Chondrocyte (in vitro differentiated cells): ENCODE measurements around the gene SSBP3. TPM values are rescaled to one million over a fixed set of nuclear protein-coding genes. Genes with fewer than 3 reads are reported as not detected.

Source experiments
- DNase-seq: peaks from one replicate; pipeline ENCODE4 v3.0.0; 2021; ENCODE audit warnings: mixed read lengths, low spot score
- H3K27ac Mint-ChIP-seq: one replicate; pipeline ENCODE4 v1.8.0; 2021; ENCODE audit warnings: mild to moderate bottlenecking, moderate library complexity, mixed read lengths; ENCODE audit not compliant: unreplicated experiment
- H3K27me3 Mint-ChIP-seq: 2 replicates; pipeline ENCODE4 v1.8.0; 2021; ENCODE audit warnings: low read depth, mixed read lengths
- H3K36me3 Mint-ChIP-seq: 2 replicates; pipeline ENCODE4 v1.8.0; 2021; ENCODE audit warnings: low read depth, mixed read lengths
- H3K4me1 Mint-ChIP-seq: 2 replicates; pipeline ENCODE4 v1.8.0; 2021; ENCODE audit warnings: low read depth, mild to moderate bottlenecking, mixed read lengths
- H3K4me3 Mint-ChIP-seq: one replicate; pipeline ENCODE4 v1.8.0; 2021; ENCODE audit warnings: mild to moderate bottlenecking, moderate library complexity, mixed read lengths; ENCODE audit not compliant: unreplicated experiment
- H3K9me3 Mint-ChIP-seq: 2 replicates; pipeline ENCODE4 v1.8.0; 2021; ENCODE audit warnings: low read depth, mixed read lengths
- CTCF ChIP-seq: fragments of 200-600 bp; sonication (generic); IDR thresholded peaks from 2 replicates; pipeline ENCODE4 v1.5.0; 2021; ENCODE audit warnings: antibody characterized with exemption, mild to moderate bottlenecking, moderate library complexity
- total RNA-seq: library from RNA; stranded (reverse); gene quantifications from 3 replicates; pipeline ENCODE4 v1.2.1, GENCODE V29; 2021

SSBP3 gene
- total RNA-seq, 1 donor from 2014 or later: 22.0 TPM

- Mint-ChIP-seq H3K9me3 (no peaks in the 10 kb centered on the region), H3K4me1 (no peaks in the 10 kb centered on the region), H3K4me3 (no peak overlapping the region), H3K36me3 (no peaks in the 10 kb centered on the region), H3K27me3 (no peaks in the 10 kb centered on the region), H3K27ac (no peak overlapping the region)
- TF ChIP-seq CTCF: no peak
- no peak for DNase-seq
Observed at GRCh38 chr1:54364995-54365394, 41.2 kb downstream of the SSBP3 start.

DNA sequence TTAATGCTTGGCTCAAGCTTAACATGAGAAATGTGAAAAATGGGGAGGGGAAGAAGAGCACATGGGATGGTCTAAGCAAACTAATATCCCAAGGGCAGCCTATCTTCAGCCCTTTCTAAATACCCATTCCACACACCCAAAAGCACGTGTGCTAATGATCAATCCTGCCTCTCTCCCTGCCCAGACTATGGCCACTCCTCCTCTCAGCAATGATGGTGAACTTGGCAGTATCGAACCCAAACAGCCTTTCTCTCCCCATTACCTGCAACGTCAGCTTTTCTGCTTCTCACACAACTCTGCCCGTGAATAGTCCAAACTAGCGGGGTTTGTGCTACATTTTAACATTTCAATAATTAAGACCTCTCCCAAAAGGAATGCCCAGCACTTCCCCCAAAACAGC, 41.6 kb downstream of the SSBP3 start:
- Mint-ChIP-seq H3K4me3 (no peak overlapping the region), H3K27me3 (no peaks in the 10 kb centered on the region), H3K27ac (no peak overlapping the region), H3K36me3 (no peaks in the 10 kb centered on the region), H3K4me1 (peaks cover under 1% of the 10 kb centered on the region), H3K9me3 (no peaks in the 10 kb centered on the region)
- no peak for DNase-seq
- no peak for TF ChIP-seq CTCF

GRCh38 chr1:54363925-54364324, 42.3 kb downstream of the SSBP3 start:
- H3K4me3 Mint-ChIP-seq: no peak overlapping the region
- H3K36me3 Mint-ChIP-seq: no peaks in the 10 kb centered on the region
- H3K27ac Mint-ChIP-seq: no peak overlapping the region

DNA sequence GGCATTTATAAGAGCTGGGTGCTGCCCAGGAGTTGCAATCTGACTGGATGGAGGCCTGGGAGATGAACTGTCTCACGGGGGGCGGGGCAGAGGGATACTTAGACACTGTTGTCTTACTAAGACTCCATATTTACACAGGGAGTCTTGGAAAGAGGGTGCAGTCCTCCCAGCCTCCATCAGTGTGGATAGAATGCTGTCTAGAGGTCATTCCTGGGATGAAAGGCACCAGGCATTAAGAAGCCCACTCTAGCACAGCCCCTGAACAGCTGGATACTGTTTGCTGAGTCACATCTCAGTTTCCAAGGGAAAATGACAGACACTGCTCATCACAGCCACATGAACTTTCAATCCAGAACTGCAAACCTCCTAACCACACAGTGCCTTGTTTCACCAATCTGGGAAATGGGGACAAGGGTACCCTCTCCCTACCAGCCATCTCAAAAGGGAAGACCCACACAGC, 43.3 kb downstream of the SSBP3 start:
- no peaks in the 10 kb centered on the region for H3K27me3 Mint-ChIP-seq
- H3K9me3 Mint-ChIP-seq: no peaks in the 10 kb centered on the region
- no peak overlapping the region for H3K4me3 Mint-ChIP-seq
- peaks cover 3% of the 10 kb centered on the region for H3K4me1 Mint-ChIP-seq
- H3K27ac Mint-ChIP-seq: no peak overlapping the region
- H3K36me3 Mint-ChIP-seq: no peaks in the 10 kb centered on the region
- DNase-seq: no peak
- TF ChIP-seq CTCF: no peak

More at GRCh38 chr1:54363925-54364324, 42.3 kb downstream of the SSBP3 start:
- DNase-seq: no peak
- H3K4me1 Mint-ChIP-seq: peaks cover 3% of the 10 kb centered on the region
- no peaks in the 10 kb centered on the region for H3K27me3 Mint-ChIP-seq
- no peaks in the 10 kb centered on the region for H3K9me3 Mint-ChIP-seq
- TF ChIP-seq CTCF: no peak

DNA sequence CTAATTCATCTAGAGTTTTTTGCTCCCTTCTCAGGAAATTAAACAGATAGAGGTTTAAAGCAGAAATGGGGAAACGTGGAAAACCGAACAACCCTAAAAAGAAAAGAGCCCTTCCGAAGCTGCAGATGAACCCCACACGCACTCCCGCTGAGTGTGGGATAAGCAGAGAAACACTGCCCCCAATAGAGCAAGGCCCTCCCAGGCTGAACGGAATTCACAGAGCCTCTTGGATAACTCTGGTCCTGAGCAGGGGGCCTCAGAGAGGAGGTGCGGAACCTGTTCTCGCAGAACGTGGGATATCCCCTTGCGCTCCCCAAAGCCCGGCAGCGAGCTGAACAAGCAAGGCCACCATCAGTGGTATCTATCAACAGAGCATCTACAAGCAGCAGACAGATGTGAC, 44.9 kb downstream of the SSBP3 start:
- Mint-ChIP-seq H3K27me3 (no peaks in the 10 kb centered on the region), H3K9me3 (no peaks in the 10 kb centered on the region), H3K36me3 (no peaks in the 10 kb centered on the region), H3K4me3 (no peak overlapping the region), H3K4me1 (peaks cover 3% of the 10 kb centered on the region), H3K27ac (no peak overlapping the region)
- DNase-seq: no peak
- TF ChIP-seq CTCF: peak; percentile 18
